Ramos (cell line): ENCODE data around the gene CD14.

ENCODE experiments used
- in situ Hi-C: fragments of 300-500 bp; cut with MboI; formaldehyde crosslinking; loops from one replicate; pipeline ENCODE4 v1.14.3; 2022; ENCODE audit warnings: low sequenced_read_pairs; ENCODE audit not compliant: unreplicated experiment

CD14 gene

DNA sequence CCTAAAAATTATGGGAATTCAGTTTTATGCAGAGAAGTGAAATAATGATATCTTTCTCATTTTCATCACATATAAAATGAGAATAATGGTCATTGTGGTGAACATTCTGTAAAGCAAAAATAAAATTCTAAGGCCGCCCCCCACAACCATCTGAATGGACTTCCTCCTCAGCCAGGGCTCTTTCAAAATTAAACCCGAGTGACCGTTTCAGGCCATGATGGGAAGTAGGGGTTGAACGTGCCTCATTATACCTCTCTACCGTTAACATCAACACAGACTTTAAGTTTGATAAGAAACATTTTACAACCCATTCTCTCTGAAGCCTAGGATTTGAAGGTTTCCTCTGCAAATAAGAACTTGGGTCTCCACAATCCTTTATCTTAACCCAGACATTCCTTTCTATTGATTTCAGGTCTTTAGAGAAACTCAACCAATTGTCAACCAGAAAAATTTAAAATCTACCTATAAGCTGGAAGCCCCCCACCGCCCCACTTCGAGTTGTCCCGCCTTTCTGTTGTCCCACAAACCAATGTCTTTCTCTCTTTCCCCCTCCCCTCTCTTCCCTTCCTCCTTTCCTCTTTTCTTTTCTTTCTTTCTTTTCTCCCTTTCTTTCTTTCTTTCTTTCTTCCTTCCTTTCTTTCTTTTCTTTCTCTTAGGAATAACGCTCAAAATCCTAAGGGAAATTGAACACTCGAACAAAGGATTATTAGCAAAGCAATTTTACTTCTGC lies 4.6 kb upstream of the CD14 start:
- in situ Hi-C loops: loop anchor here (10.0 kb wide), 1 partner anchor 273 kb away; the partner anchor contains the start of gene SLC4A9

DNA sequence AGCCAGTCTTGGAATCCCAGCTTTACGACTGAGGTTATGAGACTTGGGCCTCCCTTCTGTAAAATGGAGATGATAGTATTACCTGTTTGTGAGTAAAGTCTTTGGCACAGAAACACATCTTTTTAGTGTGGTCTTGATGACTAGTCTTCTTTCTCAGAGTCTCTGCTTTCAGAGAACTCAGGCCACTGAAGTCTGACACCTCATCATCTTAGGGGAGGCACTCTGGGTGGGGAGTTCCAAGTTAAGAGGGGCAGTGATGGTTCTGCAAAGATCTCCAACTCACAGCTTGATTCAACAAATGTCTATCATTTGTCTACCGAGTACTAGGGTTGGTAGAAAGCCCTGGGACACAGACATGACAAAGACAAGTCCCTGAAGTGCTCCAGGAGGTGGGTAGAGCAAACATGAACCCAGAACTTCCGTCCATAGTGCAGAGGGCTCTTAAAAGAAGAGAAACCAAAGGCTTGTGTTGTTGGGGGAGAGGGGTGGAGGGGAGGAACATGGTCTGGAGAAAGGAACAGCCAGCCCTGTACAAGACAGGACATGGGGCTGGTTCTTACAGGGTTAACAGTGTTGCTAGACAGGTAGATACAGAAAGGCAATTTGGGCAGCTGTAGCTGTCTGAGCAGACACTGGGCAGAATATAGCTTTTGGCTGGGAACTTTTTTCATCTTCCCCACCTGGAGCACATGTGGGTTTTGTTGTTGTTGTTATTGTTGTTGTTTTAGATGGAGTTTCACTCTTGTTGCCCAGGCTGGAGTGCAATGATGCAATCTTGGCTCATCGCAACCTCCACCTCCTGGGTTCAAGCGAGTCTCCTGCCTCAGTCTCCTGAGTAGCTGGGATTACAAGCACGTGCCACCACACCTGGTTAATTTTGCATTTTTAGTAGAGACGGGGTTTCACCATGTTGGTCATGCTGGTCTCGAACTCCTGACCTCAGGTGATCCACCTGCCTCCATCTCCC lies 2.6 kb upstream of the CD14 start:
- in situ Hi-C loops: loop anchor here (10.0 kb wide), 1 partner anchor 271 kb away; the partner anchor contains the start of gene SLC4A9

DNA sequence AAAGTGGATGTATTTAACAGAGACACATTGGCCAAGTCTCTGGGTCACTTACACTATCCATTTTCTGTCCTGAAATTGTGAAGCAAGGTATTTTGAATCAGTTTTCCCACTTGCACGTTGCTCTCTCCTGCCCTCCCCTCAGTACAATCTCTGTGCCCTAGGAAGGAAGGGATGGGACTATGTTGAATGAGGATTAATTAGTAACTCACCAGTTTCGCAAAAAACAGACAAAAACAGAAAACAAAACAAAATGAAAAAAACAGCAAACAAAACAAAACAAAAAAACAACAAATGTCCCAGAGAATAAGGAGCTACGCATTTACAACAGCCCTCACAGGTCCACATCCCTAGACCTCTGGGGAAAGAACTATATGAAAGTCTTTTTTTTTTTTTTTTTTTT lies 1.1 kb upstream of the CD14 start:
- in situ Hi-C loops: loop anchor here (10.0 kb wide), 1 partner anchor 269 kb away; the partner anchor contains the start of gene SLC4A9

DNA sequence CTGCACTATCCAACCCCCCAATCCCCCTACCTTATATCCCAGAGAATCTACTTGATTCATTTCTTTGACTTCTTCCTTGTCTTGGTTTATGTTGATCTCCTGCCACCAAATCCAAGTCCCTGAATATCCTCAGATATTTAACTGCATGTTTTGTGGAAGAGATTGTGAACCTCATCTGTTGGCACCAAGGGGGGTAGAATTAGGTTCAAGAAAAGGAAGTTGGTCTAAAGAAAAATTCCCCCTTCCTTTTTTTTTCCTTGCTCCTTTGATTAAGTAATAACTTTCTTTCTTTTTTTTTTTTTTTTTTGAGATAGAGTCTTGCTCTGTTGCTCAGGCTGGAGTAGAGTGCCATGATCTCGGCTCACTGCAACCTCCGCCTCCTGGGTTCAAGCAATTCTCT lies 526 bp upstream of the CD14 start:
- in situ Hi-C loops: loop anchor here (10.0 kb wide), 1 partner anchor 269 kb away; the partner anchor contains the start of gene SLC4A9

DNA sequence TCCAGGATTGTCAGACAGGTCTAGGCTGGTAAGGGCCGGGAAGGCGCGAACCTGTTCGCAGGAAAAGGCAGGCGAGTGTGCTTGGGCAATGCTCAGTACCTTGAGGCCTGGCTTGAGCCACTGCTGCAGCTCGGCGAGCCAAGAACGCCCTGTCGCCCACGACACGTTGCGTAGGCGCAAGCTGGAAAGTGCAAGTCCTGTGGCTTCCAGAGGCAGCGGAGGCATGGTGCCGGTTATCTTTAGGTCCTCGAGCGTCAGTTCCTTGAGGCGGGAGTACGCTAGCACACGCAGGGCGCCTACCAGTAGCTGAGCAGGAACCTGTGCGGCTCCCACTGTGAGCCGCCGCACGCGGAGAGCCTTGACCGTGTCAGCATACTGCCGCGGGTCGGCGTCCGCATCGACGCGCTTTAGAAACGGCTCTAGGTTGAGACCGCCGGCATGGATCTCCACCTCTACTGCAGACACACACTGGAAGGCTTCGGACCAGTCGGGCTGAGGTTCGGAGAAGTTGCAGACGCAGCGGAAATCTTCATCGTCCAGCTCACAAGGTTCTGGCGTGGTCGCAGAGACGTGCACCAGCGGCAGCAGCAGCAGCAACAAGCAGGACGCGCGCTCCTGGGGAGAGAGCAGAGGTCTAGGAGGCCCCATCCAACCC lies 482 bp downstream of the CD14 start:
- in situ Hi-C loops: loop anchor here (10.0 kb wide), 1 partner anchor 268 kb away; the partner anchor contains the start of gene SLC4A9

DNA sequence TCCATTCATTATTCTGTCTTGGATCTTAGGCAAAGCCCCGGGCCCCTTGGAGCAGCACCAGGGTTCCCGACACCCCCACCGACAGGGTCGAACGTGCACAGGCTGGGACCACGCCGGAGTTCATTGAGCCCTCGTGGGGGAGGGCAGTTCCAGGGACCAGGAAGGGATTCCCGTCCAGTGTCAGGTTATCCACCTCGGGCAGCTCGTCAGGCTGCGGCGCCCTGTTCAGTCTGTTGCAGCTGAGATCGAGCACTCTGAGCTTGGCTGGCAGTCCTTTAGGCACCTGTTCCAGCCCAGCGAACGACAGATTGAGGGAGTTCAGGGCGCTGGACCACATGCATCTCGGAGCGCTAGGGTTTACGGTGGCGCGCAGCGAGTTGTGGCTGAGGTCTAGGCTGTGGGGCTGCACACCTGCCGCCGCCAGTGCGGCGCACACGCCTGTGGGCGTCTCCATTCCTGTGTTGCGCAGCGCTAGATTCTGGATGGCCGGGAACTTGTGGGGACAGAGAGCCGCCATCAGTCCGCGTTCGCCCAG lies 1.1 kb downstream of the CD14 start:
- in situ Hi-C loops: loop anchor here (10.0 kb wide), 1 partner anchor 267 kb away; the partner anchor contains the start of gene SLC4A9

DNA sequence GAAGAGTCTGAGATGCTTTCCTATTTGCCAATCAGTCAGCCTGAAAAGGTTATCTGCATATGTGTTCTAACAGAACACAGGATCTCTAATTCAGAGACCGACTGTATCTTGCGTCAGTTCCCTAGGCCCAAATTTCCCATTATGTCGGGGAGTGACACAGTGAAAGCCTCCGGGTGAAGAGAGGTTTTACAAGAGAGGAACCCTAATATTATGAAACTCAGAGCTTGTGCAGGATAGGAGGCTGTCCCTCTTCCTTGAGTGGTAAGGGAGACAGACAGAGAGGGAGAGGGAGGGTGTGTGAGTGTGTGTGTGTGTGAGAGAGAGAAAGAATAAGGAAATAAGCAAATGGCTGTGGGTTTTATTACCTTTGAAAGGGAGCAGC lies 1.9 kb downstream of the CD14 start:
- in situ Hi-C loops: loop anchor here (10.0 kb wide), 1 partner anchor 266 kb away; the partner anchor contains the start of gene SLC4A9

DNA sequence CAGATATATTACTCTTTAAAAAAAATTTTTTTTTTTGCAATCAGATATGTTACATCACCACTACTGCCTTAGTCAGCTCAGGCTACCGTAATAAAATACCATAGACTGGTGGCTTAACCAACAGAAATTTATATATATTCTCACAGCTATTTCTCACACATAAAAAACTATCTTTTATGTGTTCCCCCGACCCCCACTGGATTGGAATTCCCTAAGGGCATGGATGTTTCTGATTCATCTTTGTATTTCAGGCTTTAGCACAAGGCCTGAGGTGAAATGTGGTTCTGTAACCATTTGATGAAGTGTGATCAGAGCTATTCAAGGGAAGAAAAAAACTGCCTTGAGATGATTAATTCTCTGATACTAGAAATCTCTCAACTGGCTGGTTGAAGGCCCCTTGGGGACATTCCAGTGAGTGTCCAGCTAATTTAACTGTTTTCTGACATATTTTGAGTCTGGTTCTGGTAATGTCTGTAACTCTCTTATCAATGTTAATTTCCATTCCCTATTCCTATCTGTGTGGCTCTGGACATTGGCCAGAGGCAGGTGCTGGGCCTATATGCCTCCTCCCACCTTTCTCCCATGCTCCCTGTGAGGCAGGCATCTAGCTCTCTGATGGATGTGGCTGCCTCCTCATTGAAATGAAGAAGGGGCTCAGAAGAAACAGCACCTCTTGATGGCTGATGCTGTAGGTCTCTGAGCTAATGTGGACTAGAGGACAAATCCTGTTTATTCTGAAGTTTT lies 2.5 kb downstream of the CD14 start:
- in situ Hi-C loops: loop anchor here (10.0 kb wide), 1 partner anchor 266 kb away; the partner anchor contains the start of gene SLC4A9

DNA sequence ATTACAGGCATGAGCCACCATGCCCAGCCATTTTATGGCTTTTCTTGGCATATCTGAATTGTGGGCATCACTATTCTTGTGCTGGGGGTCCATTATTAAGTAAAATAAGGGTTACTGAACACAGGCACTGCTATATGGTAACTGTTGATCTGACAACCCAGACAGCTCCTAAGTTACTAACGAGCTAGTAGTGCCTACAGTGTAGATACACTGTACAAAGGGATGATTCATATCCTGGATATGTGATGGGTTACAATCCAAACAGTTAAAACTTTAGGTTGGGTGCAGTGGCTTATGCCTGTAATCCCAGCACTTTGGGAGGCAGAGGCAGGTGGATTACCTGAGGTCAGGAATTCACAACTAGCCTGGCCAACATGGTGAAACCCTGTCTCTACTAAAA lies 4.3 kb downstream of the CD14 start:
- in situ Hi-C loops: no loop called here

DNA sequence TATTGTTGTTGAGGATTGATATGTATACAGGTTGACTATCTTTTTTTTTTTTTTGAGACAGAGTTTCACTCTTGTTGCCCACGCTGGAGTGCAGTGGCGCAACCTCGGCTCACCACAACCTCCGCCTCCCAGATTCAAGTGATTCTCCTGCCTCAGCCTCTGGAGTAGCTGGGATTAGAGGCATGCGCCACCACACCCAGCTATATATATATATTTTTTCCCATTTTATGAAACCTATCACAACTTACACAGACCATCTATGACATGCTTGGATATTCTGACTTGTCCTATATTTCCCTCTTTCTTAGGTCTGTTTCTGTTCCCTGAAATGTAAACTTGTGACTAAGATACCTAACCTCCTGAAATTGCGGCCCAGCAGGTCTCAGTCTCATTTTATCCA lies 5.0 kb downstream of the CD14 start:
- in situ Hi-C loops: no loop called here

DNA sequence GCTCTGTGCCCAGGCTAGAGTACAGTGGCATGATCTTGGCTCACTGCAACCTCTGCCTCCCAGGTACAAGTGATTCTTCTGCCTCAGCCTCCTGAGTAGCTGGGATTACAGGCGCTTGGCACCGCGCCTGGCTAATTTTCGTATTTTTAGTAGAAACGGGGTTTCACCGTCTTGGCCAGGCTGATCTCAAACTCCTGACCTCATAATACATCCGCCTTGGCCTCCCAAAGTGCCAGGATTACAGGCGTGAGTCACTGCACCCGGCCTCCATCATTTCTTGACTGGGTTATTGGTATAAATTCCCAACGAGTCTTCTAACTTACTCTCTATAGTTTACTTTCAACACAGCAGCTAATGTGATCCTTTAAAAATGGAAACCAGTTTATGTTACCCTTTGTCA lies 8.1 kb downstream of the CD14 start:
- in situ Hi-C loops: loop anchor here (5.0 kb wide), 1 partner anchor 43 kb away; no protein-coding TSS in a partner anchor

DNA sequence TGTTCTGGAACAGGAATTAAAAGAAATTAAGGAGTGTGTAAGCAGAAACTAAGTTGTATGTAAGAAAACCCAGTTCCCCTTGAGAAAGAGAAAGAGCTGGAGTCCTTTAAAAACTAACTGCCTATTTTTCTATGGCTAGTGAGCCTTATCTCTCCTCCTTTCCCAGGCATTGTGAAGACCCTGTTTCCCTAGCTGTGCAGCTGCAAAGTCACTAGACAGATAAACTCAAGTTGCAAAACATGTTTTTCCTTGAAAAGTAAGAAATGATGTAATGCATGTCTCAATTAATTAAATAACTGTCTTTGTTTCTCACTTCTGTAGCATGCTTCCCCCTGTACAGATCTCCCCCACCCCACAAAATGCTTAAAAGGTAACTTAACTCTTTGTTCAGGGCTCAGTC lies 9.9 kb downstream of the CD14 start:
- in situ Hi-C loops: loop anchor here (5.0 kb wide), 1 partner anchor 41 kb away; no protein-coding TSS in a partner anchor

DNA sequence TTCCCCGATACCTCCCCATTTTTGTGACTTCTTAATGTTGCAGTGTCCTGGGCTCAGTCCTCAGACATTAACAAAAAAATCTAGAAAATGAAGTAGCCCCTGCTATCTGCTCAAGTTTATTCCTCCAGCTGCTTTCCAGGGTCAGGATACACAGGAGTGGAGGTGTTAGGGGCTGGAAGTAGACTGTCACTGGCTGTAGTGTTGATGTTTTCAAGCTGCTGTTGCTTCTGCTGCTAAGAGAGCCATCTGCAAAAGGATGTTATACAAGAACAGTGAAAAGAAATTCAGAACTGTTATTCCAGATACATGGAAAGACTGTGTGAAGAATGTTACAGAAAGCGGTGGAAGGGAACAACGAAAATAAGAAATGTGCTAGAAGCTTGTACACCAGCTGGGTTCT lies 10.7 kb downstream of the CD14 start:
- in situ Hi-C loops: loop anchor here (5.0 kb wide), 1 partner anchor 40 kb away; no protein-coding TSS in a partner anchor

DNA sequence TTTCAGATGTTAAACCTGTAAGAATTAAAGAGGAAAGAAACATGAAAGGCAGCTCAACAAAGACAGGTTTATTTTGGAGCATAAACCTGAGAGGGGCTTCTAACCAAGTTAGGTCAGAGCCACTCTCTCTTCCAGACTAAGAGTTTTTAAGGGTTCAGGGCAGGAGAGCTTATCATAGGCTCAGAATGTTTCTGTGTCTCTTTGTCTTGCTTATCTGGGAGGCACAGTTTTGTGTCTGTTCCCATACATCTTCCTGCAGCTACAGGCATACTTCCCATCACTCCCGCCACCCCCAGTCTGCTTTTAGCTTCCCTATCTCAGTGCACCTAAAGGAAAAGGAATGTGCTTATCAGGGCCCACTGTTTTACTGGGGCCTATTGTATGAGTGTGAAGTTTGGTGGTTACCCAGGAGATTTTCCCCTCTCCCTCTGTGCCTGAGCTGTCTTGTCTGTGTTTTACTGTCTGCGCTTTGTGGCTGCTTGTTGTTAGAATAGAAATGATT lies 21.9 kb downstream of the CD14 start:
- in situ Hi-C loops: no loop called here

DNA sequence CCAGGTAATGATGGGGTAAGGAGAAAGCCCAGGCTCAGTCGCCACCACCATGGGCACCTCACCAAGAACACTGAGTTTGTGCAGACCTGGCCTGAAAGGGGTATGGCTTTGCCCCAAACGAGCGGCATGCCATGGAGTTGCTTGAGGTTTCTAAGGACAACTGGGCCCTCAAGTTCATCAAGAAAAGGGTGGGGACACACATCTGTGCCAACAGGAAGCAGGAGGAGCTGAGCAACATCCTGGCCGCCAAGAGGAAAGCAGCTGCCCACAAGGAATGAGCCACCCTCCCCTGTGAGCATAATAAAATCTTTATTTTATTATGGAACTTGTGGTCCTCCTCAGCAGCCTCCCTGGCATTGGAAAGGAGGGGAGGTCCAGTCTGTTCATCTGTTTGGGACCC lies 23.8 kb downstream of the CD14 start:
- in situ Hi-C loops: no loop called here

DNA sequence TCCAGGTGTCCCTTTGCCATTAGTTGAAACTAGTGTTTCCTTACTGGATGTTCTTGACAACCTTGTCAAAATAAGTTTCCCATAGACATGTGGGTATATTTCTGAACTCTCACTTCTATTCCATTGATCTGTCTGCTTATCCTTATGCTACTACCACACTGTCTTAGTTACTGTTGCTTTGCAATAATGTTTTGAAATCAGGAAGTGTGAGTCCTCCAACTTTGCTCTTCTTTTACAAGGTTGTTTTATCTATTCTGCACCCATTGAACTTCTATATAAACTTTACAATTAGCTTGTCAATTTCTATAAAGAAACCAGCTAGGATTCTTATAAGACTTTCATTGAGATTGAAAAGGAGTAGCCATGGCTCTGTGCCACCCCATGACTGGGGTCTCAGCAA lies 24.3 kb downstream of the CD14 start:
- in situ Hi-C loops: no loop called here

DNA sequence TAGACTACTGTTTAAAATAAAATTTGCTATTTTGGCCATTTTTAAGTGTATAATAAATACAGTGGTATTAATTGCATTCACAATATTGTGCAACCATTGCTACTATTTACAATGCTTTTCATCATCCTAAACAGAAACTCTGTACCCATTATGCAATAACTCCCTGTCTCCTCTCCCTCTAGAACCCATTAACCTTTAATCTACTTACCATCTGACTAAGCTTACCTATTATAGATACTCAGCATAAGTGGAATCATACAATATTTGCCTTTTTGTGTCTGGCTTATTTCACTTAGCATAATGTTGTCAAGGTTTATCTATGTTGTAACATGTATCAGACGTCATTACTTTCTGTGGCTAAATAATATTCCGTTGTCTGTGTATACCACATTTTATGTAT lies 25.9 kb downstream of the CD14 start:
- in situ Hi-C loops: no loop called here

DNA sequence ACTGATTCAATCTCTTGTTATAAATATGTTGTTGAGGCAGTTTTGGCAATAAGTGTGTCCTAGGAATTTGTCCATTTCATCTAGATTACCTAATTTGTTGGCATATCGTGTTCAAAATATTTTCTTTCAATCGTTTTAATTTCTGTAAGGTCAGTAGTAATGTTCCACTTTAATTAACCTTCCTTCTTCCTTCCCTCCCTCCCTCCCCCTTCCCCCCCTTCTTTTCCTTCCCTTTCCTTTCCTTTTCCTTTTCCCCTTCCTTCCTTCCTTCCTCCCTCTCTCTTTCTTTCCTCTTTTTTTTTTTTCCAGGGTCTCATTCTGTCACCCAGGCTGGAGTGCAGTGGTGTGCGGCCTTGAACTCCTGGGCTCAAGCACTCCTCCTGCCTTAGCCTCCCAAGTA lies 27.1 kb downstream of the CD14 start:
- in situ Hi-C loops: no loop called here

DNA sequence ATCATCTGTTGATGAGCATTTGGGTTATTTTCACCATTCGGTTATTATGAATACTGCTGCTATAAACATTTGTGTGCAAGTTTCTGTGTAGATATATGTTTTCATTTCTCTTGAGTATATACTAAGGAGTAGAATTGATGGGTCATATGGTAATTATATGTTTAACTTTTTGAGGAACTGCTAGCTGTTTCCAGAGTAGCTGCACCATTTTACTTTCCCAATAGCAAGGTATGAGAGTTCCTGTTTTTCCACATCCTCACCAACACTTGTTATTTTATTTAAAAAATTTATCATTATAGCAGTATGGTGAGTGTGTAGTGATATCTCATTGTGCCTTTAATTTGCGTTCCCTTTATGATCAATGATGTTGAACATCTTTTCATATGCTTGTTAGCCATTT lies 29.2 kb downstream of the CD14 start:
- in situ Hi-C loops: no loop called here
